ENCODE measurements around the gene KMT2E.
"Not testable (repeated sequence)": the region's sequence is repeated elsewhere in the genome, so short reads cannot be mapped to it uniquely, and the experiment has no call there.

Gene KMT2E

GRCh38 chr7:105021967-105022366 is 8.0 kb downstream of the KMT2E start:
- DNase-seq (ENCODE audit: low read depth, low spot score): no peak
- no peak overlapping the region for H3K27ac ChIP-seq

GRCh38 chr7:105022458-105022857 is 8.5 kb downstream of the KMT2E start:
- no peak for DNase-seq (ENCODE audit: low read depth, low spot score)
- no peak overlapping the region for H3K27ac ChIP-seq

GRCh38 chr7:105024734-105025133 is 10.7 kb downstream of the KMT2E start:
- DNase-seq (ENCODE audit: low read depth, low spot score): no peak
- no peak overlapping the region for H3K27ac ChIP-seq

GRCh38 chr7:105026750-105027149 is 12.7 kb downstream of the KMT2E start:
- DNase-seq (ENCODE audit: low read depth, low spot score): no peak
- H3K27ac ChIP-seq: no peak overlapping the region

GRCh38 chr7:105027176-105027853 is 13.3 kb downstream of the KMT2E start:
- no peak overlapping the region for H3K27ac ChIP-seq
- no peak for DNase-seq (ENCODE audit: low read depth, low spot score)

- DNase-seq (ENCODE audit: low read depth, low spot score): no peak
- no peak overlapping the region for H3K27ac ChIP-seq
Measured at GRCh38 chr7:105028004-105028403, 14.0 kb downstream of the KMT2E start.

- DNase-seq (ENCODE audit: low read depth, low spot score); H3K27ac ChIP-seq: not testable (repeated sequence)
Measured at GRCh38 chr7:105028941-105029340, 14.9 kb downstream of the KMT2E start.

GRCh38 chr7:105030447-105030846 is 16.4 kb downstream of the KMT2E start:
- no peak overlapping the region for H3K27ac ChIP-seq
- DNase-seq (ENCODE audit: low read depth, low spot score): no peak

GRCh38 chr7:105032553-105033214 is 18.7 kb downstream of the KMT2E start:
- no peak overlapping the region for H3K27ac ChIP-seq
- no peak for DNase-seq (ENCODE audit: low read depth, low spot score)

- DNase-seq (ENCODE audit: low read depth, low spot score): no peak
- H3K27ac ChIP-seq: no peak overlapping the region
Measured at GRCh38 chr7:105035349-105035748, 21.3 kb downstream of the KMT2E start.

GRCh38 chr7:105036217-105037168 is 22.5 kb downstream of the KMT2E start:
- H3K27ac ChIP-seq: no peak overlapping the region
- no peak for DNase-seq (ENCODE audit: low read depth, low spot score)

GRCh38 chr7:105037319-105037718 is 23.3 kb downstream of the KMT2E start:
- no peak overlapping the region for H3K27ac ChIP-seq
- DNase-seq (ENCODE audit: low read depth, low spot score): no peak

- H3K27ac ChIP-seq: peak overlapping the region; percentile 16
- no peak for DNase-seq (ENCODE audit: low read depth, low spot score)
Measured at GRCh38 chr7:105044449-105045070, 30.6 kb downstream of the KMT2E start.

- DNase-seq (ENCODE audit: low read depth, low spot score): no peak
- H3K27ac ChIP-seq: peak overlapping the region; percentile 6
Measured at GRCh38 chr7:105046414-105046813, 32.4 kb downstream of the KMT2E start.

- H3K27ac ChIP-seq: no peak overlapping the region
- DNase-seq (ENCODE audit: low read depth, low spot score): no peak
Measured at GRCh38 chr7:105047932-105048331, 33.9 kb downstream of the KMT2E start.

- no peak for DNase-seq (ENCODE audit: low read depth, low spot score)
- no peak overlapping the region for H3K27ac ChIP-seq
Measured at GRCh38 chr7:105050493-105050892, 36.5 kb downstream of the KMT2E start.

GRCh38 chr7:105050899-105051298 is 36.9 kb downstream of the KMT2E start:
- not testable (repeated sequence) for H3K27ac ChIP-seq; DNase-seq (ENCODE audit: low read depth, low spot score)

GRCh38 chr7:105055084-105055483 is 41.1 kb downstream of the KMT2E start:
- DNase-seq (ENCODE audit: low read depth, low spot score): no peak
- H3K27ac ChIP-seq: no peak overlapping the region

- DNase-seq (ENCODE audit: low read depth, low spot score): no peak
- no peak overlapping the region for H3K27ac ChIP-seq
Measured at GRCh38 chr7:105055621-105056020, 41.6 kb downstream of the KMT2E start.

- H3K27ac ChIP-seq: no peak overlapping the region
- DNase-seq (ENCODE audit: low read depth, low spot score): no peak
Measured at GRCh38 chr7:105057472-105057871, 43.5 kb downstream of the KMT2E start.
